ENCODE measurements around the gene PIP4K2C.

DNA sequence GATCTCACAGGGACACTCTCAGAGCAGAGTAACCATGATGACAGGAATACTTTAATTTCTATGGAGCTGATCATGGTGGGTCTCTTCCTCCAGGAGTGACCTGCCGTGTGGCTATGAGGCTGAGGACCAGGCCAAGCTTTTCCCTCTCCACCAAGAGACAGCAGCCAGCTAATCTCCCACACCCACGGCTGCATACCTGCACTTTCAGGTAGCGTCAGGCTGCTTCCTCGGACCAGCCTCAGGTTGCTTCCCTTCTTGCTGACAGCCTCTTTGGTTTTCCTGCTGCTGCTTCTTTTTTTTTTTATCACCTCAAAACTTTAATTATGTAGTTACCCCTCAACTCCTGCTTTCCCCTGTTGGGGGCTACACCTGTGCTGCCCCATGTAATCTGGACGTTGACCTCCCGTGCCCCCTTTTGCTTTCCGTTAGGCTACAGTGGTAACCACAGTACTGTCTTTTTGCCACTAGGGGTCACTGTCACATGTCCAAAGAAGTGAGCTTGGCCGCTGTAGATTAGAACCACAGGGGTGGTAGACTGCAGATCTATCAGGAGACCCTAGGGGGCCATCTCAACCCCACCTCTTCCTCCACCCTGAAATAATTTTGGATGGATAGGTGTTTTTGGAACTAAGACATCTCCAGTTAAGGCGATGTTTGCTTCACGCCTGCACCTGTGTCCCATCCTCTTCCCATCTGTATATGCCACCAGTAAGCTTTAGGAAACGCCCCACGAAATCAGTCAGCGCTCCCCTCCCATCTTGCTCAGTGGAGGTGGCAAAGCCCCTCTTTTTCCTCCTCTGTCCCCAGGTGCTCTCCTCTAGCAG lies 7.8 kb upstream of the PIP4K2C start:
- TF ChIP-seq, protein P1, sequence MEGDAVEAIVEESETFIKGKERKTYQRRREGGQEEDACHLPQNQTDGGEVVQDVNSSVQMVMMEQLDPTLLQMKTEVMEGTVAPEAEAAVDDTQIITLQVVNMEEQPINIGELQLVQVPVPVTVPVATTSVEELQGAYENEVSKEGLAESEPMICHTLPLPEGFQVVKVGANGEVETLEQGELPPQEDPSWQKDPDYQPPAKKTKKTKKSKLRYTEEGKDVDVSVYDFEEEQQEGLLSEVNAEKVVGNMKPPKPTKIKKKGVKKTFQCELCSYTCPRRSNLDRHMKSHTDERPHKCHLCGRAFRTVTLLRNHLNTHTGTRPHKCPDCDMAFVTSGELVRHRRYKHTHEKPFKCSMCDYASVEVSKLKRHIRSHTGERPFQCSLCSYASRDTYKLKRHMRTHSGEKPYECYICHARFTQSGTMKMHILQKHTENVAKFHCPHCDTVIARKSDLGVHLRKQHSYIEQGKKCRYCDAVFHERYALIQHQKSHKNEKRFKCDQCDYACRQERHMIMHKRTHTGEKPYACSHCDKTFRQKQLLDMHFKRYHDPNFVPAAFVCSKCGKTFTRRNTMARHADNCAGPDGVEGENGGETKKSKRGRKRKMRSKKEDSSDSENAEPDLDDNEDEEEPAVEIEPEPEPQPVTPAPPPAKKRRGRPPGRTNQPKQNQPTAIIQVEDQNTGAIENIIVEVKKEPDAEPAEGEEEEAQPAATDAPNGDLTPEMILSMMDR (conservative IDR thresholded peaks at IDR 0.05; ENCODE audit: low read depth, low read length) = peak; percentile 99
- TF ChIP-seq POLR2A (IDR thresholded peaks at IDR 0.05; ENCODE audit: low read depth, low read length) (no peak), MAZ (IDR thresholded peaks at IDR 0.05; ENCODE audit: borderline replicate concordance, low read depth, low read length) (no peak), RAD21 (IDR thresholded peaks at IDR 0.05; ENCODE audit: low read length) (peak; percentile 91), RCOR1 (IDR thresholded peaks at IDR 0.05; ENCODE audit: insufficient replicate concordance, low read length) (no peak), RFX5 (IDR thresholded peaks at IDR 0.05; ENCODE audit: low read depth, low read length) (no peak), MAFK (IDR thresholded peaks at IDR 0.05; ENCODE audit: low read depth, low read length) (no peak)
- TF ChIP-seq, protein P2, sequence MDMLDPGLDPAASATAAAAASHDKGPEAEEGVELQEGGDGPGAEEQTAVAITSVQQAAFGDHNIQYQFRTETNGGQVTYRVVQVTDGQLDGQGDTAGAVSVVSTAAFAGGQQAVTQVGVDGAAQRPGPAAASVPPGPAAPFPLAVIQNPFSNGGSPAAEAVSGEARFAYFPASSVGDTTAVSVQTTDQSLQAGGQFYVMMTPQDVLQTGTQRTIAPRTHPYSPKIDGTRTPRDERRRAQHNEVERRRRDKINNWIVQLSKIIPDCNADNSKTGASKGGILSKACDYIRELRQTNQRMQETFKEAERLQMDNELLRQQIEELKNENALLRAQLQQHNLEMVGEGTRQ (IDR thresholded peaks at IDR 0.05; ENCODE audit: low read depth, low read length) = peak; percentile 8; the same call in 1 of the 2 replicates

All from IMR-90 (cell line).